GM19239 (cell line): ENCODE data around the gene CCDC188.

ENCODE experiments used
- DNase-seq: peaks from one replicate; pipeline ENCODE4 v3.0.0; 2011; ENCODE audit warnings: low spot score; ENCODE audit not compliant: insufficient read length
- FAIRE-seq: peaks from 2 replicates; lab custom pipeline; 2011; peaks lifted over from hg19 to GRCh38; lab: Jason Lieb, UNC

The CCDC188 gene

GRCh38 chr22:20153945-20154344 is 3.1 kb upstream of the CCDC188 start:
- DNase-seq (no peak), FAIRE-seq (no peak)

GRCh38 chr22:20152464-20152890 is 1.6 kb upstream of the CCDC188 start:
- FAIRE-seq = no peak
- no peak for DNase-seq

- FAIRE-seq = no peak
- no peak for DNase-seq
These were observed 377 bp upstream of the CCDC188 start for GRCh38 chr22:20151276-20151588.

- no peak for FAIRE-seq
- no peak for DNase-seq
These were observed 1.3 kb downstream of the CCDC188 start for GRCh38 chr22:20149257-20150250.

GRCh38 chr22:20148414-20148813 is 2.4 kb downstream of the CCDC188 start:
- DNase-seq (no peak), FAIRE-seq (no peak)

- FAIRE-seq = no peak
- no peak for DNase-seq
These were observed 3.4 kb downstream of the CCDC188 start for GRCh38 chr22:20147237-20147988.

- DNase-seq (no peak), FAIRE-seq (no peak)
These were observed 4.1 kb downstream of the CCDC188 start for GRCh38 chr22:20146777-20147176.

GRCh38 chr22:20145832-20146223 is 5.0 kb downstream of the CCDC188 start:
- FAIRE-seq = no peak
- no peak for DNase-seq

- DNase-seq (no peak), FAIRE-seq (no peak)
These were observed 5.5 kb downstream of the CCDC188 start for GRCh38 chr22:20145206-20145831.

- no peak for FAIRE-seq
- DNase-seq = no peak
These were observed 6.8 kb downstream of the CCDC188 start for GRCh38 chr22:20143883-20144665.

GRCh38 chr22:20142711-20143621 is 7.9 kb downstream of the CCDC188 start:
- FAIRE-seq (no peak), DNase-seq (no peak)

GRCh38 chr22:20141186-20142077 is 9.4 kb downstream of the CCDC188 start:
- DNase-seq = no peak
- FAIRE-seq = no peak

GRCh38 chr22:20140521-20140964 is 10.3 kb downstream of the CCDC188 start:
- DNase-seq = no peak
- FAIRE-seq = no peak

GRCh38 chr22:20140107-20140445 is 10.8 kb downstream of the CCDC188 start:
- FAIRE-seq (no peak), DNase-seq (no peak)

GRCh38 chr22:20139391-20140106 is 11.3 kb downstream of the CCDC188 start:
- DNase-seq (no peak), FAIRE-seq (no peak)

GRCh38 chr22:20138868-20139267 is 12.0 kb downstream of the CCDC188 start:
- no peak for FAIRE-seq
- no peak for DNase-seq

GRCh38 chr22:20138417-20138738 is 12.5 kb downstream of the CCDC188 start:
- FAIRE-seq = no peak

More at GRCh38 chr22:20138417-20138738, 12.5 kb downstream of the CCDC188 start:
- no peak for DNase-seq
